ENCODE results near the gene WBP2.

The WBP2 gene

DNA sequence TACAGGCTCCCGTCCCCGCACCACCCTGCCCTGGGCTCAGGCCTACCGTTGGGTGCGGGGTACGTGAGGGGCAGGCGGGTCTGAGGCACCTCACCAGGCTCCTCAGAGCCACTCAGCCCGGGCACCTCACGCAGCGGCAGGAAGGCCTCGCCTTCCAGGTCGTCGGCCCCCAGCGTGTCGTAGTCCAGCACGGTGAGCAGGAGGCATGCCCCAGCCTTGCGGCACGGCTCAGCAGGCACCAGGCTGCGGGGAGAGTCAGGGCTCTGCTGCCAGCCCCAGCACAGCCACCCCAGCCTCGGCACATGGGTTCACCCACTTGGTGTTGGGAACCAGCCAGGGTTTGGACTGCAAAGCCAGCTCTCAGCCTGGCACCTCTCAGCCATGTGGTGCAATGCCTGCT, 26.4 kb downstream of the WBP2 start:
- Histone ChIP-seq H3K9ac (ENCODE audit: low read depth, low read length) (no peak overlapping the region), H3K27me3 (ENCODE audit: control insufficient read depth, insufficient read depth, low read length) (no peaks in the 10 kb centered on the region), H3K36me3 (ENCODE audit: insufficient read depth, low read length) (peaks cover 7% of the 10 kb centered on the region), H3K4me3 (ENCODE audit: low read length) (no peak overlapping the region), H3K9me3 (replicated peaks; ENCODE audit: low read length) (no peaks in the 10 kb centered on the region), H3K4me2 (ENCODE audit: low read length) (no peak overlapping the region), H3K4me1 (ENCODE audit: control insufficient read depth, insufficient read depth, low read length) (peaks cover 14% of the 10 kb centered on the region)

DNA sequence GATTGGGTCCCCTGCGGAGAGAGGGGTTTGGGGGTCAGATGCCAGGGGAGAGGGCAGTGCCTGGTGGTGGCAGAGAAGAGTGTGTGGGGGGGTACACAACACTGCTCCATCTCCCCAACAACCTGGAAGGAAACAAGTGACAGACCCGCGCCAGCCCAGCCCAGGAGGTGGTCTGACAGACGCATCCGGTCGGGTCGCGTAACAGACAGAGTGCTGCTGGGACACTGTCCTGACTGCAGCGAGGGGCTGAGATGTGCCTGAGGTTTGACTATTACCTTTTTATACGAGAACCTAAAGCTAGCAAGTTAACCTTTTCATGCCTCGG, 27.1 kb downstream of the WBP2 start:
- H3K4me3 ChIP-seq (ENCODE audit: low read length), result no peak overlapping the region
- peaks cover 13% of the 10 kb centered on the region for H3K36me3 ChIP-seq (ENCODE audit: insufficient read depth, low read length)
- H3K9ac ChIP-seq (ENCODE audit: low read depth, low read length), result peak overlapping the region; percentile 9
- peaks cover 14% of the 10 kb centered on the region for H3K4me1 ChIP-seq (ENCODE audit: control insufficient read depth, insufficient read depth, low read length)
- peak overlapping the region; percentile 76 for H3K4me2 ChIP-seq (ENCODE audit: low read length)
- H3K27me3 ChIP-seq (ENCODE audit: control insufficient read depth, insufficient read depth, low read length), result no peaks in the 10 kb centered on the region
- H3K9me3 ChIP-seq (replicated peaks; ENCODE audit: low read length), result no peaks in the 10 kb centered on the region

DNA sequence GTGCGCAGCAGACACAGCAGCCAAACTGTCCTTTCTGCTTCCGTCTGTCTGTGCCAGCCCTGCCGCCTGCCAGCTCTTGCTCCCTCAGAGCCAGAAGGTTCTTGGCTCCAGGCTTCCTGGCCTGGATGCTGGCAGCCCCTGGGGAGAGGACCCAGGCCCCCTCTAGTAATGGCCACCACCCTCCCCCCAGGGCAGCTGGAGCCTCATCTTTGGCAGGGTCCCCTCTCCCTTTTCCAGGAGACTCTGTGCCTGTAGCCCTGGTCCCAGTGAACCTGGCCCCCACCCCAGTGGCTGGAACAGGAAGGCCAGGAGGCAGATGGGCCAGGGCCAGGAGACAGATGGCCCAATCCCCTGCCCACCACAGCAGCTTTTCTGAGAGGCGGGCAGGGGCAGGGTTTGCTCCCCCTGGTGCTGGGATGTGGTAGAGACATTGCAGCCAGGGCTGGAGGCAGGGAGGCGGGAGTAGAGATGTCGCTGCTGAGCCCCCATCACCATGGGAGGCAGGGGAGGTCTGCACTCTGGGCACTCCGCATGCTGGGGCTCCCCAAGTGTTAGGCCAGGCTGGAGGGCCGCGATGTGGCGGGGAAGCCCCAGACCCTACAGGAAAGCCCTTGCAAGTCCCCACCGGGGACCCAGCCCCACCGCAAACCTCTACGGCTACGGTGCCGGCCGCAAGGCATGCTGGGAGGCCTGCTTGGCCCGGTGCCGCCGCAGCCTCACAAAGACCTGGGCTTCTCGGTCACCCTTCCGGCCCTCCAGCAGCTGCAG, 27.6 kb downstream of the WBP2 start:
- H3K4me1 ChIP-seq (ENCODE audit: control insufficient read depth, insufficient read depth, low read length), result peaks cover 13% of the 10 kb centered on the region
- H3K4me2 ChIP-seq (ENCODE audit: low read length), result peak overlapping the region; percentile 76
- peak overlapping the region; percentile 37 for H3K9ac ChIP-seq (ENCODE audit: low read depth, low read length)
- no peaks in the 10 kb centered on the region for H3K9me3 ChIP-seq (replicated peaks; ENCODE audit: low read length)
- no peaks in the 10 kb centered on the region for H3K27me3 ChIP-seq (ENCODE audit: control insufficient read depth, insufficient read depth, low read length)
- H3K4me3 ChIP-seq (ENCODE audit: low read length), result peak overlapping the region; percentile 43
- peaks cover 16% of the 10 kb centered on the region for H3K36me3 ChIP-seq (ENCODE audit: insufficient read depth, low read length)

DNA sequence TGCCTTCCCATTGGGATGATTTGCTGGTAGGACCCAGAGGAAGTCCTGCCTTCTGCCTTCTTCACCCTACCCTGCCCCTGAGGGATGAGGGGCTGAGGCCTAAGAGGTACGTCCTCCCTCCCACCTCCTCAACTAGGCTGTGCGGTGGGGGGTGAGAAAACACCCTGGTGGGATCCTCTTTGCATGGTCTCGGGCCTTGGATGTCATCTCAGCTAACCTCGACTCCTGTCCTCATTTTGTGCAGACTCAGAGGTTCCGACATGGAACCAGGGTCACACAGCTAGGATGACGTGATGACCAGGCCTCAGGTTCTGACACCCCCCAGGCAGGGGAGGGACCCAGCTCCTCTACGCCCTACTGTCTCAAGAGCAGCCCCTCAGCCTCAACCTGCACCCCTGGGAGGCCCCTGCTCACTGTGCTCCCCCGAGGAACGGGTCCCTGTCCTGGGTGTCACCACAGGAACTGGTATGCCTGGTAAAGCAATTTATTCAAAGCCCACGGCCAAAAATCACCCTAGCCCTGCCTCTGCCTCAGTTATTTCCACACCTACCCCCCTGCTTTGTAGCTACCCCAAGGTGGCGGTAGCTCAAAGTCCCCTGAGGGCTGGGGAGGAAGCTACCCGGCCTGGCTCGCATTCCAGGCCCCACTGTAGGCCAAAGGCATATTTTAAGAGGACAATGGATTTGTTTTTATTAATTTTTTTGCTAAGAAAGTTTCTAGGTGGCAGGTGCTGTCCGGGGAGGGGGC, 28.4 kb downstream of the WBP2 start:
- H3K36me3 ChIP-seq (ENCODE audit: insufficient read depth, low read length), result peaks cover 20% of the 10 kb centered on the region
- no peak overlapping the region for H3K4me3 ChIP-seq (ENCODE audit: low read length)
- H3K4me1 ChIP-seq (ENCODE audit: control insufficient read depth, insufficient read depth, low read length), result peaks cover 9% of the 10 kb centered on the region

DNA sequence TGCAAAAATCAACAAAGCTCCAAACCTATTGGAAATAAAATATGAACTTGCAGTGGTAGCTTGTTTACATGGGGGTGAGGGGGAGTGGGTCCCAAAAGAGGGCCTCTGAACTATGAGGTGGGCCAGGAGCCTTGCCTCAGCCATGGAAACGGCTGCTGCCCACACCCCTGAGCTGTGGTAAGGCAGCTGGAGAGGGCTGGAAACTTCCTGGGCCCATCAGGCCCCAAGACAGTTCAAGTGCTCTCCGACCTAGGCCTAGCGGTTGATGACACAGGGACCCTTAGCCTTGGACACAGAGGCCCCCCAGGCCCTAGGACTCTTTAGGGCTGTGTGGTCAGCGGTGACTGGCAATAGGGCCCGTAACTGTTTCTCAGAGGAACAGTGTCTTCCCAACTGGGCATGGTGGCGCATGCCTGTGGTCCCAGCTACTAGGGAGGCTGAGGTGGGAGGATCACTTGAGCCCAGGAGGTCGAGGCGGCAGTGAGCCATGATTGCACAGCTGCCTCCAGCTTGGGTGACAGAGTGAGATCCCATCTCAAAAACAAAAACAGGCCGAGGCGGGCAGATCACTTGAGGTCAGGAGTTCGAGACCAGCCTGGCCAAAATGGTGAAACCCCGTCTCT, 29.3 kb downstream of the WBP2 start:
- H3K9me3 ChIP-seq (replicated peaks; ENCODE audit: low read length), result no peaks in the 10 kb centered on the region
- no peak overlapping the region for H3K4me3 ChIP-seq (ENCODE audit: low read length)
- H3K4me2 ChIP-seq (ENCODE audit: low read length), result no peak overlapping the region
- no peak overlapping the region for H3K9ac ChIP-seq (ENCODE audit: low read depth, low read length)
- peaks cover 9% of the 10 kb centered on the region for H3K4me1 ChIP-seq (ENCODE audit: control insufficient read depth, insufficient read depth, low read length)
- H3K36me3 ChIP-seq (ENCODE audit: insufficient read depth, low read length), result peaks cover 27% of the 10 kb centered on the region
- H3K27me3 ChIP-seq (ENCODE audit: control insufficient read depth, insufficient read depth, low read length), result no peaks in the 10 kb centered on the region

More for the DNA sequence above, 28.4 kb downstream of the WBP2 start:
- H3K27me3 ChIP-seq (ENCODE audit: control insufficient read depth, insufficient read depth, low read length), result no peaks in the 10 kb centered on the region
- H3K9me3 ChIP-seq (replicated peaks; ENCODE audit: low read length), result no peaks in the 10 kb centered on the region
- H3K4me2 ChIP-seq (ENCODE audit: low read length), result no peak overlapping the region
- H3K9ac ChIP-seq (ENCODE audit: low read depth, low read length), result no peak overlapping the region

DNA sequence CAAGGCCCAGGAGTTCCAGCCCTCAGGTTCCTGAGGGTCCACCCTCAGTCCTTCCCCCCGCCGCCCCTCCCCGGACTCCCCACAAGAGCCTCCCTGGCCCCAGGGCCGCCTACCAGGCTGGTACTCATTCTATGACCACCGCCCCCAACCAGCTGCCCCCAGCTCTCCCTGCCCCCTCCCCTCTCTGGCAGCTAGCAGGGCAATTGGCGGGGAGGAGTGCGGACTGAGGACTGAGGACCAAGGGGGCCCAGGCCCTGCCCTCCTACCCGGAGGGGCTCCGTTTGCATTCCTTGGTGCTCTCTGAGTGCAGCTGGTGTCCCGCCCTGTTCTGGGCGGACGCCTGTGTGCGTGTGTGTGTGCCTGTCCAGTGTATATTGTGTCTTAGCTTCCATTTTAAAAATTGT, 30.0 kb downstream of the WBP2 start:
- Histone ChIP-seq H3K4me3 (ENCODE audit: low read length) (no peak overlapping the region), H3K4me1 (ENCODE audit: control insufficient read depth, insufficient read depth, low read length) (peaks cover 9% of the 10 kb centered on the region), H3K9me3 (replicated peaks; ENCODE audit: low read length) (no peaks in the 10 kb centered on the region), H3K36me3 (ENCODE audit: insufficient read depth, low read length) (peaks cover 33% of the 10 kb centered on the region), H3K4me2 (ENCODE audit: low read length) (no peak overlapping the region), H3K27me3 (ENCODE audit: control insufficient read depth, insufficient read depth, low read length) (no peaks in the 10 kb centered on the region), H3K9ac (ENCODE audit: low read depth, low read length) (no peak overlapping the region)

DNA sequence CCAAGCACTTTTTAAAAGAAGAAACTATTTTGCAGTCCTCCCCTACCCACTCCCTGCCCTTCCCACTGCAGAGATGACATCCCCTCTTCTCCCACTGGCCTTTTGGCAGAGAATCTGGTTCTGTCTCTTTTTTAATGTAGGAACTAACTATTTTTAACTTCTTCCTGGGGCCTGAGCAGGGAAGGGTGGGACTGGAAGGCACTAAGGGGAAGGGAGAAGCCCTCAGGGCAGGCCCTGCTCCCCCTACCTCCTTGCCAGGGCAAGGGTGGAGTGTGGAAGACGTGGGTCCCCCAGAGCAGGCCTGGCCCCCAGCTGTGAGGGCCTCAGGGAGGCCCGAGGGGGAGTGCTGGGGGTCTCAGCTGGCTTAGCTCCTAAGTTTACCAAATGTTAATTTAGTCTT, 30.5 kb downstream of the WBP2 start:
- Histone ChIP-seq H3K36me3 (ENCODE audit: insufficient read depth, low read length) (peaks cover 38% of the 10 kb centered on the region), H3K4me1 (ENCODE audit: control insufficient read depth, insufficient read depth, low read length) (peaks cover 9% of the 10 kb centered on the region), H3K4me3 (ENCODE audit: low read length) (no peak overlapping the region), H3K9ac (ENCODE audit: low read depth, low read length) (no peak overlapping the region), H3K4me2 (ENCODE audit: low read length) (no peak overlapping the region), H3K27me3 (ENCODE audit: control insufficient read depth, insufficient read depth, low read length) (no peaks in the 10 kb centered on the region), H3K9me3 (replicated peaks; ENCODE audit: low read length) (no peaks in the 10 kb centered on the region)

DNA sequence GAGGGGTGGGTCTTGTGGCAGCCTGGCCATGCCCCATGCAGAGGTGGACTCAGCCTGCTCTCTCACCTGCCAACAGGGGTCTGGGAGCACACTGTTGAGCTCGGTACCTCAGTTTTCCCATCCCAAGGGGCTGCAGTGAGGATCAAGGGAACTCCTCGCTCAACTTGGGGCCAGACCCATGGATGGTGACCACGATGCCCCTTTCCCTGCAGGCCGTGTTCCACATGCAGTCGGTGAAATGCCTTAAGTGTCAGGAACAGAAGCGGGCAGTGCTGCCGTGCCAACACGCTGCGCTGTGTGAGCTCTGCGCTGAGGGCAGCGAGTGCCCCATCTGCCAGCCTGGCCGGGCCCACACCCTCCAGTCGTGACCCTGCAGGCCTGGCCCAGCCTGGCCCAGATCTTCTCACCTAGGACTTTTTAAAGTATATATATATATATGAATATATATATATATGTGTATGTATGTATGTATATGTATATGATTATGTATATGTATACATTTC, 31.0 kb downstream of the WBP2 start:
- peaks cover 9% of the 10 kb centered on the region for H3K4me1 ChIP-seq (ENCODE audit: control insufficient read depth, insufficient read depth, low read length)
- peaks cover 43% of the 10 kb centered on the region for H3K36me3 ChIP-seq (ENCODE audit: insufficient read depth, low read length)
- H3K9ac ChIP-seq (ENCODE audit: low read depth, low read length), result no peak overlapping the region
- no peaks in the 10 kb centered on the region for H3K9me3 ChIP-seq (replicated peaks; ENCODE audit: low read length)
- H3K4me2 ChIP-seq (ENCODE audit: low read length), result no peak overlapping the region
- H3K4me3 ChIP-seq (ENCODE audit: low read length), result no peak overlapping the region
- no peaks in the 10 kb centered on the region for H3K27me3 ChIP-seq (ENCODE audit: control insufficient read depth, insufficient read depth, low read length)

DNA sequence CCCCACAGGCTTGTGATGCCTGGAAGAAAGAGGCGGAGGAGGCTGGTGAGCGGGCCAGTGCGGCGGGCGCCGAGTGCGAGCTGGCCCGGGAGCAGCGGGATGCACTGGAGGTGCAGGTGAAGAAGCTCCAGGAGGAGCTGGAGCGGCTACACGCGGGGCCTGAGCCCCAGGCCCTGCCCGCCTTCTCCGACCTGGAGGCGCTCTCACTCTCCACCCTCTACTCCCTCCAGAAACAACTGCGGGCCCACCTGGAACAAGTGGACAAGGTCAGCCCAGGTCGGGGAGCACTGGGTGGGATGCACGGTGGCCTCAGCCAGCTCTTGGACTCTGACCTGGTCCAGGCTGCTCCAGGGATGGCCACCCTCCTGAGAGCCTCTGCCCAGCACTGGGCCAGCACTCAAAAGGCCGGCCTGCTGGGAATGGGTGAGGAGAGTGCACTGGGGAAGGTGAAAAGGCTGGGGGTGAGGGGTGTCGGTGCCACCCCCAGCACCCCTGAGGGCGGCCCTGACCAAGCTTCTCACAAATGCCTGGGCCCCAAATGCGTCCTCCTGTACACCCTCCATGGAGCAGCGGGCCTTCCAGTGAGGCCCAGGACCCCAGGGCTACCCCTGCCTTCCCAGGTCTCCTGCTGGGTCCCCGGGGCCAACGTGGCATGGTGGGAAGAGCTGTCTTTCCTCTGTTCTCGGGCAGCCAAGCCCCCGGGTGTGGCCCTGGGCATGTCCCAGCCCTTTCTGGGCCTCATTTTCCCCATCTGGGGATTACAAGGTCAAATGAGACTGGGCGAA, 31.7 kb downstream of the WBP2 start:
- no peak overlapping the region for H3K4me3 ChIP-seq (ENCODE audit: low read length)

DNA sequence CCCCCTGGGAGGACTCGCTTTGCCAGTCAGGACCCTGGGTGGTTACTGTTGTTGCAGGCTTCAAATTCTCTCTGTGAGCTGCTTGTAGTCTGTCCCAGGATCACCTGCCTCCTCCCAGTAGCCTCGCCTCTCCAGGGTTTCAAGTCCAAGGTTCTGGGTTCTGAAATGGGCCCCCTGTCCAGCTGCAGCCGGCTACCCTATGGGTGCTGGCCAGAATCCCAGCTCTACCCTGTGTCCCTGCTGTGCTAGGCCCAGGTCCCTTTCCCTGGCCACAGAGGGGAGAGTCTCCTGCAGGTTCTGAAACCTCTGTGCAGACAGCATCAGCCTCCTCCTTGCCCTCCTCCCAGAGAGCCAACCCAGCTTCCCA, 32.4 kb downstream of the WBP2 start:
- H3K4me3 ChIP-seq (ENCODE audit: low read length), result no peak overlapping the region
- no peaks in the 10 kb centered on the region for H3K27me3 ChIP-seq (ENCODE audit: control insufficient read depth, insufficient read depth, low read length)
- no peak overlapping the region for H3K4me2 ChIP-seq (ENCODE audit: low read length)
- H3K9ac ChIP-seq (ENCODE audit: low read depth, low read length), result no peak overlapping the region
- H3K36me3 ChIP-seq (ENCODE audit: insufficient read depth, low read length), result peaks cover 55% of the 10 kb centered on the region
- no peaks in the 10 kb centered on the region for H3K9me3 ChIP-seq (replicated peaks; ENCODE audit: low read length)
- peaks cover 5% of the 10 kb centered on the region for H3K4me1 ChIP-seq (ENCODE audit: control insufficient read depth, insufficient read depth, low read length)

More for the DNA sequence above, 31.7 kb downstream of the WBP2 start:
- Histone ChIP-seq H3K9me3 (replicated peaks; ENCODE audit: low read length) (no peaks in the 10 kb centered on the region), H3K9ac (ENCODE audit: low read depth, low read length) (no peak overlapping the region), H3K36me3 (ENCODE audit: insufficient read depth, low read length) (peaks cover 49% of the 10 kb centered on the region), H3K4me1 (ENCODE audit: control insufficient read depth, insufficient read depth, low read length) (peaks cover 9% of the 10 kb centered on the region), H3K27me3 (ENCODE audit: control insufficient read depth, insufficient read depth, low read length) (no peaks in the 10 kb centered on the region), H3K4me2 (ENCODE audit: low read length) (no peak overlapping the region)
